Coronary artery (tissue), 2 donors: Measurements from ENCODE around the gene TXN.
"Not testable (repeated sequence)": the region's sequence is repeated elsewhere in the genome, so short reads cannot be mapped to it uniquely, and the experiment has no call there.

Source experiments
- DNase-seq: peaks from one replicate; pipeline ENCODE4 v3.0.0-alpha.2; 2017; ENCODE audit warnings: low spot score
- H3K27ac ChIP-seq, 2 donors: fragments of 200-600 bp; sonication (generic); one replicate each; pipeline ENCODE4 v1.5.1; 2016 to 2019
- H3K4me3 ChIP-seq: fragments of 200-600 bp; sonication (generic); 2 replicates; pipeline ENCODE4 v1.5.1; 2016; ENCODE audit warnings: mild to moderate bottlenecking, moderate library complexity
- TF ChIP-seq, protein P1 (sequence below): fragments of 200-600 bp; sonication (generic); IDR thresholded peaks from one replicate; pipeline ENCODE4 v1.5.1; 2019; ENCODE audit warnings: antibody characterized with exemption

The TXN gene

GRCh38 chr9:110257956-110258355, 1.6 kb upstream of the TXN start:
- no peak for DNase-seq
- Histone ChIP-seq H3K27ac (peak overlapping the region in 1 of 2 donors; percentile 97), H3K4me3 (no peak overlapping the region)
- TF ChIP-seq, protein P1, sequence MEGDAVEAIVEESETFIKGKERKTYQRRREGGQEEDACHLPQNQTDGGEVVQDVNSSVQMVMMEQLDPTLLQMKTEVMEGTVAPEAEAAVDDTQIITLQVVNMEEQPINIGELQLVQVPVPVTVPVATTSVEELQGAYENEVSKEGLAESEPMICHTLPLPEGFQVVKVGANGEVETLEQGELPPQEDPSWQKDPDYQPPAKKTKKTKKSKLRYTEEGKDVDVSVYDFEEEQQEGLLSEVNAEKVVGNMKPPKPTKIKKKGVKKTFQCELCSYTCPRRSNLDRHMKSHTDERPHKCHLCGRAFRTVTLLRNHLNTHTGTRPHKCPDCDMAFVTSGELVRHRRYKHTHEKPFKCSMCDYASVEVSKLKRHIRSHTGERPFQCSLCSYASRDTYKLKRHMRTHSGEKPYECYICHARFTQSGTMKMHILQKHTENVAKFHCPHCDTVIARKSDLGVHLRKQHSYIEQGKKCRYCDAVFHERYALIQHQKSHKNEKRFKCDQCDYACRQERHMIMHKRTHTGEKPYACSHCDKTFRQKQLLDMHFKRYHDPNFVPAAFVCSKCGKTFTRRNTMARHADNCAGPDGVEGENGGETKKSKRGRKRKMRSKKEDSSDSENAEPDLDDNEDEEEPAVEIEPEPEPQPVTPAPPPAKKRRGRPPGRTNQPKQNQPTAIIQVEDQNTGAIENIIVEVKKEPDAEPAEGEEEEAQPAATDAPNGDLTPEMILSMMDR, result no peak

DNA sequence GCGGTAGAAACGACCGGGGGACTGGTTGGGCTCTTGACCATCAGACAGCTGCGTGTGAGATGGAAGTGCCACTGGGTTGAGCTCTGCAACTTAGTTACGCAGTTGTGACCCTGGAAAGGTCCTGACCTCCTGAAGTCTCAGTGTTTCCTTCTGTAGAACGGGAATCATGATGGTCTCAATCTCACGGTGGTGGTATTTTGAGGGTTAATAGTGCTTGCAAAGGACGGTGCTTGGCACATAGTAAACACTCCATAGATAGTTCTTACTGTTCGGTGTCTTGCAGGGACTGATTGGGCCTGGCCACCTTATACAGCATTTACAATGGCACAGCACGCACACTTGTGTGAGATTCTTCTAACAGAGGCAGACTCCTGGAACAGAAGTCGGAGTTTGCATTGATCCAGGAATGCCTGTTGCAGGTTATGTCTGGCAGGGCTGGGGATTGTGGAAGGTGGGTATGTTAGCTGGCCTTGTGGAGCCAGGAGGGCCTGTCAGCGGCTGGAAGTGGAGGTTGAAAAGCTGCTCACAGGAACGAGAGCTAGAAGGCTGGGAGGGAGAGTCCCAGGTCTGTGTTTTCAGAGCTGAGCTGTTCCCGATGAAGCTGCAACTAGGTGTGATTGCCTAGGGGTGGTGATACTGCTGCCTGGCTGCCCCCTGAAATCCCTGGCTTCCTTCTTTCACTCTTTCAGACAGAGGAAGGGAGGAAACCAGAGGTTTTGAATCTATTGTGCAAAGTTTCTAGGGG, 962 bp upstream of the TXN start:
- TF ChIP-seq, protein P1, result no peak
- Histone ChIP-seq H3K4me3 (peak overlapping the region; percentile 94), H3K27ac (peak overlapping the region; percentile 86 to 97)
- DNase-seq, result no peak

DNA sequence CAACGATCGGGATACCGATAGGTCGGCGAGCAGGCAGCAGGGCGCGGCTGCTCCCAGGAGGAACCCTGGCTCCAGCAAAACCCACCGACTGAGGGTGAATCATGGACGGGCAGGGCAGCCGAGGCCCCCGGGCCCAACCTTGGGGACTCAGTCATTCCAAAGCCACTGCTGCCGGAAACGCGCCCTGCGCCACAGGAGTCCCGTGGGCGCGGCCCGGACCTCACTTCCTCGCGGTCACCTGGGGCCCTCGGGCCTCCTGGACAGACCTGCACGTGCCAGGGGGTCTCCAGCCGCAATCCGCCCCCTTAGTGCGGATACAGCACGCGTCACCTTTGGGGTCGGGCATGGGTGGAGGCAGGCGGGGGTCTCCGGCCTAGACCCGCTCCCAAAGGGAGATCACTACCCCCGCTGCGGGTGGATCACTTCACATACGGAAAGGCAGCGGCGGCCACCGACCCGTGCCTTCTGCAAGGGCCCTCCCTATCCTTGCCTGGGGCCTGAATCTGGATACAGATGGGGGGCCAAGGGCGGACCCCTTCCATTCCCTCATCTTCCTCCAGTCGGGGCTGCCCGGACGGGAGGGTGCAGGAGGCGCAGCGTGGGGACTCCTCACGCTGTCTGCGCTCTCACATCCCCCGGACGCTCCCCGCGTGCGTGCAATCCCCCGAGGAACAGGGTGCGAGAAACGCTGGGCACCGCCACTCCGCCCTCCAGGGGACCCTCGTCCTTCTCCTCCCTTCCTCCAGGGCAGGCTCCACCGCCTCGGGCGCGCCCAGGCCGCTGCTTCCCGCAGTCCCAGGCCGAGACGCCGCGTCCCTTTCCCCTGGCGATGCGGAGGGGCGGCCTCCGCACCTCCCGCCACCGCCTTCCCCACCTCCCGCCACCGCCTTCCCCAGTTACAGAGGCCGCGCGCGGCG, 586 bp downstream of the TXN start:
- peak; percentile 87 for DNase-seq
- TF ChIP-seq, protein P1, result no peak
- Histone ChIP-seq H3K27ac (peak overlapping the region; percentile 86 to 97), H3K4me3 (peak overlapping the region; percentile 94)

- DNase-seq, result no peak
- TF ChIP-seq, protein P1, result no peak
- Histone ChIP-seq H3K27ac (peak overlapping the region; percentile 86 to 97), H3K4me3 (peak overlapping the region; percentile 94)
Measured at GRCh38 chr9:110255034-110255462, 1.3 kb downstream of the TXN start.

GRCh38 chr9:110254500-110254899, 1.8 kb downstream of the TXN start:
- Histone ChIP-seq H3K4me3 (peak overlapping the region; percentile 94), H3K27ac (peak overlapping the region in 1 of 2 donors; percentile 24)
- TF ChIP-seq, protein P1, result no peak
- no peak for DNase-seq

- Histone ChIP-seq H3K27ac (peak overlapping the region in 1 of 2 donors; percentile 18), H3K4me3 (no peak overlapping the region)
- no peak for DNase-seq
- TF ChIP-seq, protein P1, result no peak
Measured at GRCh38 chr9:110252509-110253139, 3.7 kb downstream of the TXN start.

- H3K27ac ChIP-seq, result not testable (repeated sequence)
Measured at GRCh38 chr9:110251770-110252169, 4.5 kb downstream of the TXN start.

More at GRCh38 chr9:110251770-110252169, 4.5 kb downstream of the TXN start:
- not testable (repeated sequence) for H3K4me3 ChIP-seq, DNase-seq
